Measurements from ENCODE around the gene PNPLA7.
"Not testable (repeated sequence)": the region's sequence is repeated elsewhere in the genome, so short reads cannot be mapped to it uniquely, and the experiment has no call there.

PNPLA7 gene

DNA sequence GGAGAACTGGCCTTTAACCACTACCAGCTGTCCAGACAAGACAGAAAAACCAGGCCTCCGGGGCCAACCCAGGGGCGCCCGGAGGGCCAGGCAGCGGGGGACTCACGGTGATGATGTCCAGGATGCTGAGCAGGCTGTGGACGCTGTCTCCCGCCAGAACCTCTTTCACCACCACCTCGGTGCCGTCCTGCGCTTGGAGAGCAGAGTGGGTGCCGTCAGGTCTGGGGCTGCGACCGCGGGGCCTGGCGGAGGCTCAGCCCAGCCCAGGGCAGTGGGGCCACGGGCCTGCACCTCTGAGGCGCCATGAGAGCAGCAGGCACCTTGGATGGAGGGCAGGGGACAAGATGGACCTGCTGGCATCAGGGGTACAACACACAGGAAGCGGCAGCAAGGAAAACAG is 9.7 kb downstream of the PNPLA7 start:
- no peak for DNase-seq (ENCODE audit: low spot score)

GRCh38 chr9:137538058-137538457 is 12.1 kb downstream of the PNPLA7 start:
- no peak for DNase-seq (ENCODE audit: low spot score)

- not testable (repeated sequence) for DNase-seq (ENCODE audit: low spot score)
Measured at GRCh38 chr9:137536594-137537131, 13.5 kb downstream of the PNPLA7 start.

DNA sequence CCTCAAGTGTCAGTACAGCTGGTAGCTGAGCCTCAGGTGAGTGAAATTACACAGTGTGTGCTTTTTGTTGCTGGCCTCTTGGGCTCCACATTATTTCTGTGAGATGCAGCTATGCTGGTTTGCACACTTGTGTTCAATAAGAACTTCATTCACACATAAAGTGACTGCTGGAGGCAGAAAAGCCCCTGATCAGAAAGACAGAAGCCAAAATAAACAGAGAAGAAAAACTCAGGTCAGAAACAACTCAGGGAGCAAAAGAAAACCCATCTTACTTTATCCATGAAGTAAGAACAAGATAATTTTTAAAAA is 15.1 kb downstream of the PNPLA7 start:
- DNase-seq (ENCODE audit: low spot score): no peak

DNA sequence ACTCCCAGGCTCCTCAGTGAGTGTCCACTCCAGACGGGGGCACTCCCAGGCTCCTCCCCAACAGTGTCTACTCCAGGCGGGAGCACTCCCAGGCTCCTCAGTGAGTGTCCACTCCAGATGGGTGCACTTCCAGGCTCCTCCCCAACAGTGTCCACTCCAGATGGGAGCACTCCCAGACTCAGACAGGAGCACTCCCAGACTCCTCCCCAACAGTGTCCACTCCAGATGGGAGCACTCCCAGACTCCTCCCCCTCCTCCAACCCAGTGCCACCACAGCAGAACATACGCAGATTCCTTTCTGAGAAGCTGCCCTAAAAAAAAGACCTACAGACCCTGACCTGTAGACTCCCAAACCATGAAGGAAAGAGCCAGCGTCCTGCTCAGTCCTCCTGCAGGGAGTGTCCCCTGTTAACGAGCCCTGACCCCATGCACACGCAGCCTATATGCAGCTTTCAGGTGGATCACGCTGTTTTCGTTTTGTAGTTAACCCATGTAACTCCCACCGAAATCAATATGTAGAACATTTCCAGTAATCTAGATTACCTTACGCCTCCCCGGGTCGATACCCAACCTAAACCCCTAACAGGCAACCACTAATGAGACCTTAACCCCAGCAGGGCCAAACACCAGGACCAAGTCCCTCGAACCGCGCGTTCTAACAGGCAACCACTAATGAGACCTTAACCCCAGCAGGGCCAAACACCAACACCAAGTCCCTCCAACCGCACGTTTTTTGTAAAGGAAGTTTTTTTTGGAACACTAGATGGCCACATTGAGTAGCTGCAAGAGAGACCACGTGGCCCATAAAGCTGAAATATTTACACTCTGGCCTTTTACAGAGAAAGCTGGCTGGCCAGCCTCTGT is 15.7 kb downstream of the PNPLA7 start:
- DNase-seq (ENCODE audit: low spot score): peak; percentile 91

GRCh38 chr9:137532891-137533468 is 17.2 kb downstream of the PNPLA7 start:
- not testable (repeated sequence) for DNase-seq (ENCODE audit: low spot score)

- DNase-seq (ENCODE audit: low spot score): no peak
Measured at GRCh38 chr9:137531099-137531765, 19.0 kb downstream of the PNPLA7 start.

DNA sequence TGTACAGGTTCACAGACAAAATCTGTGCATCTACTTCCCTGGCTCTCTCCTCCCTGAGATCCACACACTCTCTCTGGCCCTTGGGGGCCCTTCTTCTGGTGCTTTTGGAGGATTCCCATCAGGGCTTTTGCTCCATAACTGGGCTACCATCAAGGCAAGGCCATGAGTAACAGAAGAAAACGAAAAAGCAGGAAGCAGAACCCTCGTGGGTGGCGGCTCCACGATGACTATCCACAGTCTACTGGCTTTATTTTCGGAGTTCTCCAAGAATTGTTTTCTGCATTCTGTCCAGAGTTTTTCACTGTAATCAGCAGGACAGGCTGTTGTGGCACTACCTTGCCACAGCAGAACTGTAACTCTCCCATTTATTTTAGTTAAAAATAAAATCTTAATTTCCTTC is 19.9 kb downstream of the PNPLA7 start:
- DNase-seq (ENCODE audit: low spot score): no peak

DNA sequence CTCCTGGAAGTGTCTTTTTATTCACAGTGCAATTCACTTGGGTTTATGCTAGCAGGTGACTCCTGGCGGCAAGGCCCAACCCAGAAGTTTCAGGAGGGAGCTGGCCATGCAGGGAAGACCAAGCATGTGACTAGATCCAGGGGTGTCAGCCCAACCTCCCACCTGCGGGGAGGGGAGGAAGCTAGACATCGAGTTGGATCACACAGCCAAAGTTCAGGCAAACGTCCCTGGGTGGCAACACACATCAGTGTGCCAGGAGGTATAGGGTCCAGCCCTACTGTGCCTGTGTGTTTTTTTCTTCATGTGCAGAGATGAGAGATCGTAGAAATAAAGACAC is 25.3 kb downstream of the PNPLA7 start:
- DNase-seq (ENCODE audit: low spot score): no peak

DNA sequence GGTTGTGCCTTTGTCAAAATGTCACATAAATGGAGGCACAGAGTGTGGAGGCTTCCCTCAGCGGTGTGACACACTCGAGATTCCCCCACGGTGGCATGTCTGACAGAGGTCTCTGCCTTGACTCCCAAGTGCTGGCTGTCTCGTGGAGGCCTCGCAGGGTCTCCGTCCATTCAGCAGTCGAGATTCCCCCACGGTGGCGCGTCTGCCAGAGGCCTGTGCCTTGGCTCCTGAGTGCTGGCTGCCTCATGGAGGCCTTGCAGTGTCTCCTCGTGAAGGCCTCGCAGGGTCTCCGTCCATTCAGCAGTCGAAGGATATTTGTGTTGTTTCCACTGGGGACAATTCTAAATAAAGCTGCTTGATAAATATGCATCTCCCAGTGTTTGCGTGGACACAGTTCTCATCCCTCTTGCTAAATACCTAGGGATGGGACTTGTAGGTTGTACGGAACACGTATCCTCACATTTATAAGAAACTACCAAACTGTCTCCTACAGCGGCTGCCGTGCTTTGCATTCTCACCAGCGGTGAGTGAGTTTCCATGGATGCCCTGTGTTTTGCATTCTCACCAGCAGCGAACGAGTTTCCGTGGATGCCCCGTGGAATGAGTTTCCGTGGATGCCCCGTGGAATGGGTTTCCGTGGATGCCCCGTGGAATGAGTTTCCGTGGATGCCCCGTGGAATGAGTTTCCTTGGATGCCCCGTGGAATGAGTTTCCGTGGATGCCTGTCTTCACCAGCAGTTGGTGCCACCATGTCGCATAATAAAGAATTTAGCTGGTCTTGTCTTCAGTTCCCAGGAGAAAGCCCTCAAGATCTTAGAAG is 25.8 kb downstream of the PNPLA7 start:
- DNase-seq (ENCODE audit: low spot score): no peak

DNA sequence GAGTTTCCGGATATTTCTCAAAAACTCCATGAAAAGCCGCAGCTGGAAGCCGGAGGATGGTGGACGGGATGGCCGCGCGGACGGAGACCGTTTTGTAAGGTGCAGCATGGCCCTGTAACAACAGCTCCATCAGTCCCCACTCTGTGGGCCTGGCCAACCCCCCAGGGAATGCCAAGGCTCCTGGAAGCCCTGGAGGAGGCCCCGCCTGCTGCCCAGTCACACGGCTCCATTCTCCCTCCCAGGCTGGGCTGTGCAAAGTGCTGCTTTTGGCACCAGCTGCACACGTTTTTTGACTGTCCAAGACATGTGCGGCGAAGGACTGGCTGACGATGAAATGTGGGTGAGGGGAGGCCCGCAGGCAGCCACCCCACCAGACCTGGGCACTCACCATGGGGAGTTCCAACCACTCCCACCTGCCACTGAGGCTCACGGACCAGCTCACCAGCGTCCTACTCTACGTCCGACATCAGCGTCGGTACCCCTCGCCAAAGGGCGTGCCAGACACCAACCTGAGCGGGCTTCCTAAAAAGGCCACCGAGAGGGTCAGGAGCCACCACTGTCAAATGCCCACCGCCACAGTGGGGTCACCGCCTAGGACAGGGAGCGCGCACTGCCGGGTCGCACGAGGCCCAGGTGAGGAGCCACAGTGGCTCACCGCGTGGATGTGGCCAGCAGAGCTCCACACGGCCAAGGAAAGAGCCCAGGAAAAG is 27.3 kb downstream of the PNPLA7 start:
- DNase-seq (ENCODE audit: low spot score): no peak

DNA sequence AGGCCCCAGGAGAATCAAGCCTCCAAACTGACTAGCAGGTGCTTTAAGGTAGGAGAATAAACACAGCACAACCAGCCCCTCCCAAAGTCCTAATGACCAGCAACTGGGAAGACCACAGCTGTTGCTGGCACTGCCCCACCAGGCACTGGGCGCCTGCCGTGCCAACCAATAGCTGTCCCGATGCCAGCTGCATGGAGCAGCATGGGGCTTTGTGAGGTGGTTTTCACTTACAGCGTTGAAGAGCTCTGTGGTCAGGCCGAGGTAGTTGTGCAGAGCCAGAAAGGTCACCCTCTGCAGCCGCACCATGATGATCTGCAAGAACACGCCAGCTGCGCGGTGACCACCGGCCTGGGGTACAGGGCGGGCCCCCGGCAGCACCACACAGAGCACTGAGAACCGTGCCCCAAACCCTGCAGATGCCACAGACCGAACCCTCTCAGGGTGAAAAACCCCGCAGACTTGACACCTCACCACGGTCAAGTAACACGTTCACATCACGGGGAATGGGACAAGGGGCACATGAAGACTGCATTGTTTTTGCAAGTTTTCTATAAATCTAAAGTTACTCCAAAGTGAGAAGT is 28.7 kb downstream of the PNPLA7 start:
- DNase-seq (ENCODE audit: low spot score): no peak

GRCh38 chr9:137520614-137521404 is 29.4 kb downstream of the PNPLA7 start:
- no peak for DNase-seq (ENCODE audit: low spot score)

DNA sequence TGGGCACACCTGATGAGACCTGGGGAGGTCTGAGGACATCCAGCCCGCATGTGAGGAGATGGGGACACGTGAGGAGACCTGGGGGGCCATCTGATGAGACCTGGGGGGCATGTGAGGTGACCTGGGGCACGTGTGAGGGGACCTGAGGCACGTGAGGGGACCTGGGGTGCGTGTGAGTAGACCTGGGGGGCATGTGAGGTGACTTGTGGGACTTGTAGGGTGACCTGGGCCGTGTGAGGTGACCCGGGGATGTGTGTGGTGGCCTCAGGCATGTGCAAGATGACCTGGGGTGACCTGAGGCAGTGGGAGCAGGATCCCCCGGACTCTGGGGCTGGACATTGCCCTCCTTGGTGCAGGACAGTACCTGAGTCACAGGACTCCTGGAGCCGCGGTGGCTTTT is 30.6 kb downstream of the PNPLA7 start:
- no peak for DNase-seq (ENCODE audit: low spot score)

DNA sequence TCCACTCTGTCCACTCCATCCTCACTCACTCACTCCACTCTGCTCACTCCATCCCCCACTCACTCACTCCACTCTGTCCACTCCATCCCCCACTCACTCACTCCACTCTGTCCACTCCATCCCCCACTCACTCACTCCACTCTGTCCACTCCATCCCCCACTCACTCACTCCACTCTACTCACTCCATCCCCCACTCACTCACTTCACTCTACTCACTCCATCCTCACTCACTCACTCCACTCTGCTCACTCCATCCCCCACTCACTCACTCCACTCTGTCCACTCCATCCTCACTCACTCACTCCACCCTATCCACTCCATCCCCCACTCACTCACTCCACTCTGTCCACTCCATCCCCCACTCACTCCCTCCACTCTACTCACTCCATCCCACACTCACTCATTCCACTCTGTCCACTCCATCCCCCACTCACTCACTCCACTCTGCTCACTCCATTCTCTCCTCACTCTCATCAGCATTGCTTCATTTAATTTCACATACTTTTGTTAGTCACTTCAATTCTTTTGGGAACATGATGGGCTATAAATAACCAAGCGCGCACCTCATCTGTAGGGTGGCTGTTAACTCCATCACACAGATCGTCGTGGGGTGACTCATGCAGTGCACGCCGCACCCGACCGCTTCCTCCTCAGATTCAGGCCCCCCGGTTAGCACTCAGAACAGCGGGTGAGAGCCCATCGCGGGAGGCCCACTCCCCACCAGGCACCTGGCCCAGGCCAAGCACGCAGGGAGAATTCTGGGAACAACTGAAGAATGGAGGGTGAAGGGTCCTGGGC is 31.3 kb downstream of the PNPLA7 start:
- DNase-seq (ENCODE audit: low spot score): not testable (repeated sequence)

DNA sequence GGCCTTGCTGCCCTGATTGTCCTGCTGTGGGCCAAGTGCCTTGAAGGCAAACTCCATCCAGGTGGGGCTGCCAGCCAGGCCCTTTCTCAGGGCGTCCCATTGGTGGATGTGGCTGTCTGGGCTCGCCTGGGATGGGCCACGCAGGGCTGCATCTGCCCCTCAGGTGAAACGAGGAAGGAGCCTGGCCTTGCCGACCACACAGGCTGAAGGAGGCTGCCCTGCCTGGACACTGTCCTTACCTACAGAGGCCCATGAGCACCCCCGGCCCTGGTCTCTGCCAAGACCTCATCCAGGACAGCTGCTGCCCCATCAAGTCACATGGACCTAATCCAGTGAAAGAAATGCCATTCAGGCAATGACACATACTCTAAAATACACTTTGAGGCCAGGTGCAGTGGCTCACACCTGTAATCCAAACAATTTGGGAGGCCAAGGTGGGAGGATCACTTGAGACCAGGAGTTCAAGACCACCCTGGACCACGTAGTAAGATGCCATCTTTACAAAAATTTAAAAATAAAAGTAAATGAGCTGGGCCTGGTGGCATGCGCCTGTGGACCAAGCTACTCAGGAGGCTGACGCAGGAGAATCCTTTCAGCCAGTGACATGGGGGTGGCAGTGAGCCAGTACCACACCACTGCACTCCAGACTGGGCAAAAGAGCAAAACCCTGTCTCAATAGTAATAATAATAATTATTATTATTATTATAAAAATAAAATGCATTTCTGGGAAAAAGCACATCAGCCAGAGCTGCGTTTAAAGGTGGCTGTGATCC is 33.9 kb downstream of the PNPLA7 start:
- no peak for DNase-seq (ENCODE audit: low spot score)

GRCh38 chr9:137515338-137515724 is 34.9 kb downstream of the PNPLA7 start:
- no peak for DNase-seq (ENCODE audit: low spot score)

- no peak for DNase-seq (ENCODE audit: low spot score)
Measured at GRCh38 chr9:137514691-137515337, 35.4 kb downstream of the PNPLA7 start.
